GM23248 (cell line): ENCODE results near the gene PAQR4.

ENCODE experiments used
- EZH2 ChIP-seq: fragments of 200-600 bp; sonication (generic); IDR thresholded peaks from 2 replicates; pipeline ENCODE4 v1.6.1; 2018; ENCODE audit warnings: antibody characterized with exemption, mild to moderate bottlenecking; ENCODE audit not compliant: insufficient read depth, poor library complexity, severe bottlenecking
- EZH2phosphoT487 ChIP-seq: fragments of 200-600 bp; sonication (generic); IDR thresholded peaks from 2 replicates; pipeline ENCODE4 v1.6.1; 2018; ENCODE audit warnings: antibody characterized with exemption, moderate library complexity, mild to moderate bottlenecking, low read depth; ENCODE audit not compliant: insufficient read depth

DNA sequence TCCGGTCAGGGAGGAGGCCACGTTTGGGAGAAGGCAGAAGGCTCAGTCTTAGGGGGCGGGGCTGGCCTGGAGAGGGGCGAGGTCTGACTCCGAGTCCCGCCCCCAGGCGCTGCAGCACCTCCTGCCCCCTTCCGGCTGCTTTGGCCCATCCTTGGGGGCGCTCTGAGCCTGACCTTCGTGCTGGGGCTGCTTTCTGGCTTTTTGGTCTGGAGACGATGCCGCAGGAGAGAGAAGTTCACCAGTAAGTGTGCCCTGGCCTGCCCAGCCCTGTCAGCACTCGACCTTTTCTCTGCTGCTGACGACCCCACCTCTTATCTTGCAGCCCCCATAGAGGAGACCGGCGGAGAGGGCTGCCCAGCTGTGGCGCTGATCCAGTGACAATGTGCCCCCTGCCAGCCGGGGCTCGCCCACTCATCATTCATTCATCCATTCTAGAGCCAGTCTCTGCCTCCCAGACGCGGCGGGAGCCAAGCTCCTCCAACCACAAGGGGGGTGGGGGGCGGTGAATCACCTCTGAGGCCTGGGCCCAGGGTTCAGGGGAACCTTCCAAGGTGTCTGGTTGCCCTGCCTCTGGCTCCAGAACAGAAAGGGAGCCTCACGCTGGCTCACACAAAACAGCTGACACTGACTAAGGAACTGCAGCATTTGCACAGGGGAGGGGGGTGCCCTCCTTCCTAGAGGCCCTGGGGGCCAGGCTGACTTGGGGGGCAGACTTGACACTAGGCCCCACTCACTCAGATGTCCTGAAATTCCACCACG, 52.5 kb downstream of the PAQR4 start:
- TF ChIP-seq EZH2phosphoT487 (no peak), EZH2 (no peak)
